ENCODE data around the gene FKBP7.
"Not testable (repeated sequence)": the region's sequence is repeated elsewhere in the genome, so short reads cannot be mapped to it uniquely, and the experiment has no call there.

Gene FKBP7

GRCh38 chr2:178450774-178451525 is 27.4 kb downstream of the FKBP7 start, which contains the start of the genes PJVK and PRKRA:
Gene PJVK (plus strand): TSS chr2:178451378. CDS start chr2:178453410, 2,032 bp downstream.
Gene PRKRA (minus strand): TSS chr2:178451175. CDS start chr2:178451030, 145 bp downstream.
- peak; percentile 78 for DNase-seq (ENCODE audit: low read depth, low spot score)
- peak within 1 kb of the TSS; percentile 86 for H3K27ac ChIP-seq

- H3K27ac ChIP-seq, result peak overlapping the region; percentile 86
- DNase-seq (ENCODE audit: low read depth, low spot score), result no peak
Measured at GRCh38 chr2:178450524-178450773, 28.0 kb downstream of the FKBP7 start.

- peak overlapping the region; percentile 86 for H3K27ac ChIP-seq
- no peak for DNase-seq (ENCODE audit: low read depth, low spot score)
Measured at GRCh38 chr2:178449700-178450523, 28.5 kb downstream of the FKBP7 start.

GRCh38 chr2:178448968-178449661 is 29.3 kb downstream of the FKBP7 start:
- no peak for DNase-seq (ENCODE audit: low read depth, low spot score)

GRCh38 chr2:178441426-178441825 is 37.0 kb downstream of the FKBP7 start:
- no peak overlapping the region for H3K27ac ChIP-seq
- DNase-seq (ENCODE audit: low read depth, low spot score), result no peak

More at GRCh38 chr2:178448968-178449661, 29.3 kb downstream of the FKBP7 start:
- H3K27ac ChIP-seq, result peak overlapping the region; percentile 8

GRCh38 chr2:178436662-178437061 is 41.7 kb downstream of the FKBP7 start:
- H3K27ac ChIP-seq, result no peak overlapping the region
- no peak for DNase-seq (ENCODE audit: low read depth, low spot score)

GRCh38 chr2:178429336-178429735 is 49.1 kb downstream of the FKBP7 start:
- DNase-seq (ENCODE audit: low read depth, low spot score), result no peak
- no peak overlapping the region for H3K27ac ChIP-seq

GRCh38 chr2:178428396-178428806 is 50.0 kb downstream of the FKBP7 start:
- no peak overlapping the region for H3K27ac ChIP-seq
- no peak for DNase-seq (ENCODE audit: low read depth, low spot score)

GRCh38 chr2:178427458-178427857 is 50.9 kb downstream of the FKBP7 start:
- DNase-seq (ENCODE audit: low read depth, low spot score), result no peak
- H3K27ac ChIP-seq, result no peak overlapping the region

- H3K27ac ChIP-seq, result no peak overlapping the region
- DNase-seq (ENCODE audit: low read depth, low spot score), result no peak
Measured at GRCh38 chr2:178426388-178426787, 52.0 kb downstream of the FKBP7 start.

GRCh38 chr2:178425255-178425827 is 53.1 kb downstream of the FKBP7 start:
- no peak overlapping the region for H3K27ac ChIP-seq
- no peak for DNase-seq (ENCODE audit: low read depth, low spot score)

GRCh38 chr2:178423746-178424145 is 54.7 kb downstream of the FKBP7 start:
- not testable (repeated sequence) for H3K27ac ChIP-seq; DNase-seq (ENCODE audit: low read depth, low spot score)

- no peak for DNase-seq (ENCODE audit: low read depth, low spot score)
- no peak overlapping the region for H3K27ac ChIP-seq
Measured at GRCh38 chr2:178422097-178422496, 56.3 kb downstream of the FKBP7 start.

GRCh38 chr2:178420463-178420999 is 57.9 kb downstream of the FKBP7 start:
- no peak overlapping the region for H3K27ac ChIP-seq
- DNase-seq (ENCODE audit: low read depth, low spot score), result no peak

GRCh38 chr2:178419123-178419522 is 59.3 kb downstream of the FKBP7 start:
- DNase-seq (ENCODE audit: low read depth, low spot score), result no peak
- peak overlapping the region; percentile 25 for H3K27ac ChIP-seq

GRCh38 chr2:178418426-178418825 is 60.0 kb downstream of the FKBP7 start:
- H3K27ac ChIP-seq, result peak overlapping the region; percentile 25
- DNase-seq (ENCODE audit: low read depth, low spot score), result no peak

GRCh38 chr2:178417916-178418315 is 60.5 kb downstream of the FKBP7 start:
- peak overlapping the region; percentile 25 for H3K27ac ChIP-seq
- DNase-seq (ENCODE audit: low read depth, low spot score), result no peak

GRCh38 chr2:178415979-178416378 is 62.4 kb downstream of the FKBP7 start:
- no peak for DNase-seq (ENCODE audit: low read depth, low spot score)
- H3K27ac ChIP-seq, result no peak overlapping the region

GRCh38 chr2:178414266-178415247 is 63.8 kb downstream of the FKBP7 start:
- H3K27ac ChIP-seq, result peak overlapping the region; percentile 78
- DNase-seq (ENCODE audit: low read depth, low spot score), result peak; percentile 66

Measured in epithelial cell of prostate (primary cell).